ENCODE results near the gene SH2D6.

- TF ChIP-seq POLR2A (IDR thresholded peaks at IDR 0.05) (no peak), CTCF (IDR thresholded peaks at IDR 0.05 in 8 of 11, conservative IDR thresholded peaks at IDR 0.05 in 3 of 11) (no peak)
Observed at GRCh38 chr2:85401464-85401805, 17.1 kb upstream of the SH2D6 start.
